ENCODE results near the gene TXNL1. TPM values are rescaled to one million over a fixed set of nuclear protein-coding genes. Genes with fewer than 3 reads are reported as not detected.

Gene TXNL1
- total and polyA plus RNA-seq, 2 of the 8 experiments (the other 6 are each of a cell fraction or from before 2014, with no cell fraction given): 35.1 to 85.8 TPM

- TF ChIP-seq POU5F1 (IDR thresholded peaks at IDR 0.05; ENCODE audit: low read depth, low read length) (no peak), RFX5 (IDR thresholded peaks at IDR 0.05; ENCODE audit: borderline replicate concordance, low read depth, low read length) (no peak), MAFK (IDR thresholded peaks at IDR 0.05; ENCODE audit: low read depth, low read length) (no peak), RXRA (IDR thresholded peaks at IDR 0.05; ENCODE audit: insufficient read depth, low read depth, low read length) (no peak), SIX5 (IDR thresholded peaks at IDR 0.05; ENCODE audit: low read depth, low read length) (no peak)
- TF ChIP-seq, protein P1, sequence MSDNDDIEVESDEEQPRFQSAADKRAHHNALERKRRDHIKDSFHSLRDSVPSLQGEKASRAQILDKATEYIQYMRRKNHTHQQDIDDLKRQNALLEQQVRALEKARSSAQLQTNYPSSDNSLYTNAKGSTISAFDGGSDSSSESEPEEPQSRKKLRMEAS (IDR thresholded peaks at IDR 0.05): no peak
Measured at GRCh38 chr18:56627991-56628390, 10.4 kb downstream of the TXNL1 start (continued).

Measured in H1 (cell line).